Breast epithelium (tissue), 4 donors: ENCODE results near the gene ADA. TPM values are rescaled to one million over a fixed set of nuclear protein-coding genes. Genes with fewer than 3 reads are reported as not detected.
A peak's percentile ranks its signal among the peaks of the same experiment; 100 is the strongest.

Experiments used
- DNase-seq, 2 donors: peaks; one replicate each; pipeline ENCODE4 v3.0.0-alpha.2; 2019; ENCODE audit warnings: low spot score in 2 of 2
- H3K27ac ChIP-seq, 2 donors: fragments of 200-600 bp; sonication (generic) in 1 of 2; one replicate each; pipeline ENCODE4 v1.5.1; 2016 to 2019; ENCODE audit warnings: mild to moderate bottlenecking in 1 of 2
- H3K27me3 ChIP-seq, 2 donors: fragments of 200-600 bp; sonication (generic) in 1 of 2; one replicate each; pipeline versions ENCODE4 v1.5.1 to v1.6.0; 2017 to 2019; ENCODE audit warnings: control low read depth in 1 of 2, mild to moderate bottlenecking in 1 of 2
- H3K36me3 ChIP-seq: fragments of 200-600 bp; one replicate; pipeline ENCODE4 v1.5.1; 2019
- H3K4me1 ChIP-seq, 2 donors: fragments of 200-600 bp; sonication (generic); one replicate each; pipeline ENCODE4 v1.5.1; 2016 to 2019; ENCODE audit warnings: control low read depth in 1 of 2
- H3K4me3 ChIP-seq, 3 donors: fragments of 200-600 bp; sonication (generic); 1 replicate in 2 of 3; 2 replicates in 1 of 3; pipeline ENCODE4 v1.5.1; 2016 to 2019; ENCODE audit warnings: mild to moderate bottlenecking in 3 of 3, moderate library complexity in 2 of 3
- H3K9me3 ChIP-seq, 2 donors: fragments of 200-600 bp; sonication (generic) in 1 of 2; one replicate each; pipeline ENCODE4 v1.5.1; 2016 to 2019; ENCODE audit warnings: control low read depth in 1 of 2
- POLR2A ChIP-seq: fragments of 450-650 bp; IDR thresholded peaks from one replicate; pipeline ENCODE4 v1.6.1; 2016; ENCODE audit warnings: antibody characterized with exemption, mild to moderate bottlenecking, moderate library complexity
- POLR2AphosphoS5 ChIP-seq, 3 donors: sonication (generic); formaldehyde crosslinking; IDR thresholded peaks; one replicate each; pipeline ENCODE4 v1.6.1; 2017; ENCODE audit warnings: antibody characterized with exemption in 3 of 3
- intact Hi-C: fragments of 100-400 bp; cut with DNase I; formaldehyde crosslinking; loops from one replicate; pipeline ENCODE4 v1.15.1; 2023; ENCODE audit warnings: low total_unique reads
- total RNA-seq, 3 donors: library from RNA; depleted of rRNA; stranded (reverse); fragments of >200 nt; gene quantifications; one replicate each; pipeline ENCODE4 v1.1.0, GENCODE V29; 2016
- TF ChIP-seq, protein P1 (sequence below), 3 donors: fragments of 450-650 bp; IDR thresholded peaks; one replicate each; pipeline ENCODE4 v1.5.1; 2016 to 2017; ENCODE audit warnings: antibody characterized with exemption in 3 of 3, mild to moderate bottlenecking in 3 of 3, moderate library complexity in 3 of 3

The ADA gene
- total RNA-seq, 3 donors from 2014 or later = 5.7 to 46.2 (median 11.5) TPM

DNA sequence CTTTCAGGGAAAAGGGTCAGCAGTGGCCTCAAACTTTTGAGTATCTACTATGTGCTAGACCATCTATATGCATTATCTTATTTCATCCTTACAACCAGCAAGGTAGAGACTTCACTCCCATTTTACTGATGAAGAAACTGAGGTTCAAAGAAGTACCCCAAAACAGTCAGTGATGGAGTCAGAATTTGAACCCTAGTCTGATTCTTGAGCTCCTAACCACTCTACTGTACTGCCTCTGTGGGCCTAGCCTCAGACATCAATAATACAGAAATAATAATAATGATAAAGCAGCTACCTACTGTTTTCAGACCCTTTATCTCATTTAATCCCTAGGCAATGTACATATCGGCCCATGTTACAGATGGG is 8.4 kb downstream of the ADA start:
- Histone ChIP-seq H3K4me1 (peaks cover 3 to 4% of the 10 kb centered on the region in 2 donors), H3K4me3 (peak overlapping the region in 1 of 3 donors; percentile 52), H3K9me3 (no peaks in the 10 kb centered on the region), H3K36me3 (no peaks in the 10 kb centered on the region), H3K27me3 (no peaks in the 10 kb centered on the region), H3K27ac (peak overlapping the region; percentile 71 to 89)
- DNase-seq = no peak
- intact Hi-C loops = no loop called here
- TF ChIP-seq, protein P1, sequence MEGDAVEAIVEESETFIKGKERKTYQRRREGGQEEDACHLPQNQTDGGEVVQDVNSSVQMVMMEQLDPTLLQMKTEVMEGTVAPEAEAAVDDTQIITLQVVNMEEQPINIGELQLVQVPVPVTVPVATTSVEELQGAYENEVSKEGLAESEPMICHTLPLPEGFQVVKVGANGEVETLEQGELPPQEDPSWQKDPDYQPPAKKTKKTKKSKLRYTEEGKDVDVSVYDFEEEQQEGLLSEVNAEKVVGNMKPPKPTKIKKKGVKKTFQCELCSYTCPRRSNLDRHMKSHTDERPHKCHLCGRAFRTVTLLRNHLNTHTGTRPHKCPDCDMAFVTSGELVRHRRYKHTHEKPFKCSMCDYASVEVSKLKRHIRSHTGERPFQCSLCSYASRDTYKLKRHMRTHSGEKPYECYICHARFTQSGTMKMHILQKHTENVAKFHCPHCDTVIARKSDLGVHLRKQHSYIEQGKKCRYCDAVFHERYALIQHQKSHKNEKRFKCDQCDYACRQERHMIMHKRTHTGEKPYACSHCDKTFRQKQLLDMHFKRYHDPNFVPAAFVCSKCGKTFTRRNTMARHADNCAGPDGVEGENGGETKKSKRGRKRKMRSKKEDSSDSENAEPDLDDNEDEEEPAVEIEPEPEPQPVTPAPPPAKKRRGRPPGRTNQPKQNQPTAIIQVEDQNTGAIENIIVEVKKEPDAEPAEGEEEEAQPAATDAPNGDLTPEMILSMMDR (IDR thresholded peaks at IDR 0.05) = no peak
- no peak for TF ChIP-seq POLR2A
- TF ChIP-seq POLR2AphosphoS5 (IDR thresholded peaks at IDR 0.05) = no peak

- H3K4me3 ChIP-seq = peak overlapping the region in 2 of 3 donors; percentile 11 to 52
- DNase-seq = peak; percentile 43 to 60
Measured at GRCh38 chr20:44642203-44643153, 9.0 kb downstream of the ADA start.

GRCh38 chr20:44641325-44641724 is 10.2 kb downstream of the ADA start:
- no peak for TF ChIP-seq POLR2A
- TF ChIP-seq, protein P1 (IDR thresholded peaks at IDR 0.05) = no peak
- no peak for TF ChIP-seq POLR2AphosphoS5 (IDR thresholded peaks at IDR 0.05)
- intact Hi-C loops = no loop called here
- H3K27ac ChIP-seq = no peak overlapping the region

More at GRCh38 chr20:44642203-44643153, 9.0 kb downstream of the ADA start:
- intact Hi-C loops = no loop called here
- TF ChIP-seq POLR2A = no peak
- TF ChIP-seq, protein P1 (IDR thresholded peaks at IDR 0.05) = no peak
- TF ChIP-seq POLR2AphosphoS5 (IDR thresholded peaks at IDR 0.05) = no peak
- Histone ChIP-seq H3K27ac (peak overlapping the region; percentile 71 to 89), H3K36me3 (no peaks in the 10 kb centered on the region), H3K4me1 (peaks cover 3 to 4% of the 10 kb centered on the region in 2 donors), H3K27me3 (no peaks in the 10 kb centered on the region), H3K9me3 (no peaks in the 10 kb centered on the region)

GRCh38 chr20:44640522-44640921 is 11.0 kb downstream of the ADA start:
- Histone ChIP-seq H3K27me3 (no peaks in the 10 kb centered on the region), H3K9me3 (no peaks in the 10 kb centered on the region), H3K27ac (no peak overlapping the region), H3K4me1 (peaks cover 3 to 4% of the 10 kb centered on the region in 2 donors), H3K4me3 (no peak overlapping the region), H3K36me3 (no peaks in the 10 kb centered on the region)
- DNase-seq = no peak
- intact Hi-C loops = no loop called here
- TF ChIP-seq, protein P1 (IDR thresholded peaks at IDR 0.05) = no peak
- TF ChIP-seq POLR2AphosphoS5 (IDR thresholded peaks at IDR 0.05) (no peak), POLR2A (no peak)

More at GRCh38 chr20:44641325-44641724, 10.2 kb downstream of the ADA start:
- H3K4me3 ChIP-seq = no peak overlapping the region
- no peaks in the 10 kb centered on the region for H3K27me3 ChIP-seq
- H3K9me3 ChIP-seq = no peaks in the 10 kb centered on the region
- no peaks in the 10 kb centered on the region for H3K36me3 ChIP-seq
- DNase-seq = no peak
- peaks cover 3 to 4% of the 10 kb centered on the region in 2 donors for H3K4me1 ChIP-seq
